WI38 (cell line): Measurements from ENCODE around the gene YPEL3.

Experiments used
- H3K4me3 ChIP-seq: 2 replicates; pipeline ENCODE4 v1.5.1; 2011; ENCODE audit warnings: low read depth, mild to moderate bottlenecking, control low read depth, low read length
- CTCF ChIP-seq: IDR thresholded peaks from 2 replicates; pipeline ENCODE4 v1.5.1; 2012; ENCODE audit warnings: low read depth, mild to moderate bottlenecking, control low read depth, low read length

YPEL3 gene

GRCh38 chr16:30087181-30087898 is 8.7 kb downstream of the YPEL3 start:
- H3K4me3 ChIP-seq: no peak overlapping the region
- no peak for TF ChIP-seq CTCF

GRCh38 chr16:30086291-30087140 is 9.5 kb downstream of the YPEL3 start:
- TF ChIP-seq CTCF: no peak
- no peak overlapping the region for H3K4me3 ChIP-seq

GRCh38 chr16:30085820-30086219 is 10.2 kb downstream of the YPEL3 start:
- H3K4me3 ChIP-seq: no peak overlapping the region
- no peak for TF ChIP-seq CTCF

GRCh38 chr16:30085247-30085646 is 10.8 kb downstream of the YPEL3 start:
- no peak for TF ChIP-seq CTCF
- H3K4me3 ChIP-seq: no peak overlapping the region

- TF ChIP-seq CTCF: no peak
- no peak overlapping the region for H3K4me3 ChIP-seq
Observed at GRCh38 chr16:30084816-30085159, 11.2 kb downstream of the YPEL3 start.

- no peak for TF ChIP-seq CTCF
- H3K4me3 ChIP-seq: no peak overlapping the region
Observed at GRCh38 chr16:30084096-30084815, 11.8 kb downstream of the YPEL3 start.
